ENCODE measurements around the gene HOXD3. TPM values are rescaled to one million over a fixed set of nuclear protein-coding genes. Genes with fewer than 3 reads are reported as not detected.

The HOXD3 gene
- total and polyA plus RNA-seq, 10 donors, result 1.2 to 15.3 (median 7.7) TPM

GRCh38 chr2:176146101-176146500, 11.0 kb upstream of the HOXD3 start:
- 21 to 46% (median 33%) methylated on average over 6 of the region's 6 CpGs for WGBS, 5 donors
- Histone ChIP-seq H3K27ac (no peak overlapping the region), H3K36me3 (no peaks in the 10 kb centered on the region), H3K9me3 (no peaks in the 10 kb centered on the region), H3K4me3 (no peak overlapping the region), H3K4me1 (peaks cover 0 to 14% (median under 1%) of the 10 kb centered on the region in 6 donors), H3K27me3 (replicated peaks in 1 of 7) (peaks cover 0 to 100% (median 49%) of the 10 kb centered on the region in 7 donors)
- no peak for DNase-seq
- TF ChIP-seq CTCF (IDR thresholded peaks at IDR 0.05 in 8 of 11, conservative IDR thresholded peaks at IDR 0.05 in 3 of 11) (no peak), POLR2A (IDR thresholded peaks at IDR 0.05) (no peak), POLR2AphosphoS5 (IDR thresholded peaks at IDR 0.05) (no peak)
- intact Hi-C loops (cut with DNase I; ENCODE audit: low total_unique reads), result no loop called here

GRCh38 chr2:176146645-176147044, 10.5 kb upstream of the HOXD3 start:
- intact Hi-C loops (cut with DNase I; ENCODE audit: low total_unique reads), result no loop called here
- H3K9me3 ChIP-seq, result no peaks in the 10 kb centered on the region
- no peak overlapping the region for H3K4me3 ChIP-seq
- H3K4me1 ChIP-seq, result peaks cover 0 to 14% (median 2%) of the 10 kb centered on the region in 6 donors
- TF ChIP-seq CTCF (IDR thresholded peaks at IDR 0.05 in 8 of 11, conservative IDR thresholded peaks at IDR 0.05 in 3 of 11), result no peak
- no peak for TF ChIP-seq POLR2A (IDR thresholded peaks at IDR 0.05)
- TF ChIP-seq POLR2AphosphoS5 (IDR thresholded peaks at IDR 0.05), result no peak
- peaks cover 0 to 100% (median 54%) of the 10 kb centered on the region in 7 donors for H3K27me3 ChIP-seq (replicated peaks in 1 of 7)
- no peaks in the 10 kb centered on the region for H3K36me3 ChIP-seq
- no peak overlapping the region for H3K27ac ChIP-seq
- DNase-seq, result no peak

GRCh38 chr2:176147210-176147799, 9.8 kb upstream of the HOXD3 start:
- Histone ChIP-seq H3K27ac (no peak overlapping the region), H3K27me3 (replicated peaks in 1 of 7) (peaks cover 0 to 100% (median 59%) of the 10 kb centered on the region in 7 donors), H3K4me3 (no peak overlapping the region), H3K9me3 (no peaks in the 10 kb centered on the region), H3K36me3 (no peaks in the 10 kb centered on the region), H3K4me1 (peaks cover 0 to 19% (median 4%) of the 10 kb centered on the region in 6 donors)
- DNase-seq, result peak; percentile 41
- intact Hi-C loops (cut with DNase I; ENCODE audit: low total_unique reads), result no loop called here
- WGBS, 5 donors, result 24 to 45% (median 34%) methylated on average over 28 to 32 of the region's 32 CpGs
- no peak for TF ChIP-seq POLR2AphosphoS5 (IDR thresholded peaks at IDR 0.05)
- no peak for TF ChIP-seq POLR2A (IDR thresholded peaks at IDR 0.05)
- TF ChIP-seq CTCF (IDR thresholded peaks at IDR 0.05 in 8 of 11, conservative IDR thresholded peaks at IDR 0.05 in 3 of 11), result no peak

- no peaks in the 10 kb centered on the region for H3K36me3 ChIP-seq
- no peak overlapping the region for H3K27ac ChIP-seq
- no peak overlapping the region for H3K4me3 ChIP-seq
- WGBS, 5 donors, result 23 to 37% (median 30%) methylated on average over 24 to 31 of the region's 31 CpGs
- no peak for DNase-seq
- intact Hi-C loops (cut with DNase I; ENCODE audit: low total_unique reads), result no loop called here
- TF ChIP-seq CTCF (IDR thresholded peaks at IDR 0.05 in 8 of 11, conservative IDR thresholded peaks at IDR 0.05 in 3 of 11), result no peak
- TF ChIP-seq POLR2A (IDR thresholded peaks at IDR 0.05), result no peak
- no peak for TF ChIP-seq POLR2AphosphoS5 (IDR thresholded peaks at IDR 0.05)
- peaks cover 0 to 25% (median 7%) of the 10 kb centered on the region in 6 donors for H3K4me1 ChIP-seq
- H3K9me3 ChIP-seq, result no peaks in the 10 kb centered on the region
- peaks cover 0 to 100% (median 65%) of the 10 kb centered on the region in 7 donors for H3K27me3 ChIP-seq (replicated peaks in 1 of 7)
These were observed 9.2 kb upstream of the HOXD3 start for GRCh38 chr2:176147800-176148496.

All from spleen (tissue), 11 donors.